Omental fat pad (tissue), 4 donors: ENCODE data around the gene RHOB. TPM values are rescaled to one million over a fixed set of nuclear protein-coding genes. Genes with fewer than 3 reads are reported as not detected.

Source experiments
- ATAC-seq: fragments of 150-250 bp; one replicate; pipeline ENCODE4 v1.9.1; 2016; ENCODE audit warnings: mild to moderate bottlenecking, moderate library complexity; ENCODE audit not compliant: low FRiP score
- DNase-seq: peaks from one replicate; pipeline ENCODE4 v3.0.0-alpha.2; 2019; ENCODE audit warnings: low spot score
- total RNA-seq, 4 donors: library from RNA; depleted of rRNA; stranded (reverse); fragments of >200 nt; gene quantifications; one replicate each; pipeline ENCODE4 v1.1.0, GENCODE V29; 2016
- TF ChIP-seq, protein P1 (sequence below), 3 donors: fragments of 450-650 bp; IDR thresholded peaks; one replicate each; pipeline ENCODE4 v1.5.1; 2016 to 2017; ENCODE audit warnings: antibody characterized with exemption in 3 of 3, mild to moderate bottlenecking in 3 of 3, moderate library complexity in 2 of 3

RHOB gene
- total RNA-seq, 4 donors from 2014 or later = 917 to 1,730 (median 1,246) TPM

DNA sequence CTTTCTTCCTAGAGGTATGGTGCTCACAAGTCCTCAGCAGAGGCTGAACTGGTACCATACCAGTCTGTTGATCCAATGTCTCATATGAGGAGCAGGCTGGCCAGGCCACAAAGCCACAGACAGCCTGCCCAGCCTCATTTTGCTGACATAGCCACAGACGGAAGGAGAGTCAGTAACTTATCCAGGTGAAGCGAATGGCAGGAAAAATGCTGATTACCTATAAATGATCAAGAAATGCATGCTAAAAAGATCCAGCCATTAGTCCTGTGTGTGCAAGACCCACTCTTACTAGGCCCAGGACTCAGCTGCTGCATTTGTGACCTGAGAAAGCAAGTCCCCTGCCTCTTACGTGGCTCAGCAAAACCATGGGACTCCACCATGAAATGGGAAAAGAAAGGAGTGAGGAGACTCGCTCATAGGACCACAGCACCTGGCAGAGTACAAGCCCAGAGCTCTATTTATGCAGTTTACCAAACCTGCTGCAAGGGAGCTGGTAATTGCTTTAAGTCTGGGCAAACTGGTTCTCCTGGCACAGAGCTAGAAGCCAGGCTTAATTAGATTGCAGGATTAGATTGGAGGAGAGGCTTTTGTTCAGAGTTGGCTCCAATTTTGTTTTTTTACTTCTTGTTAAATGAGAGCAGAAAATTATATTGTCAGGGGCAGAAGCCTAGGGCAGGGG is 19.0 kb downstream of the RHOB start:
- DNase-seq (peak; percentile 13), ATAC-seq (no peak)
- TF ChIP-seq, protein P1, sequence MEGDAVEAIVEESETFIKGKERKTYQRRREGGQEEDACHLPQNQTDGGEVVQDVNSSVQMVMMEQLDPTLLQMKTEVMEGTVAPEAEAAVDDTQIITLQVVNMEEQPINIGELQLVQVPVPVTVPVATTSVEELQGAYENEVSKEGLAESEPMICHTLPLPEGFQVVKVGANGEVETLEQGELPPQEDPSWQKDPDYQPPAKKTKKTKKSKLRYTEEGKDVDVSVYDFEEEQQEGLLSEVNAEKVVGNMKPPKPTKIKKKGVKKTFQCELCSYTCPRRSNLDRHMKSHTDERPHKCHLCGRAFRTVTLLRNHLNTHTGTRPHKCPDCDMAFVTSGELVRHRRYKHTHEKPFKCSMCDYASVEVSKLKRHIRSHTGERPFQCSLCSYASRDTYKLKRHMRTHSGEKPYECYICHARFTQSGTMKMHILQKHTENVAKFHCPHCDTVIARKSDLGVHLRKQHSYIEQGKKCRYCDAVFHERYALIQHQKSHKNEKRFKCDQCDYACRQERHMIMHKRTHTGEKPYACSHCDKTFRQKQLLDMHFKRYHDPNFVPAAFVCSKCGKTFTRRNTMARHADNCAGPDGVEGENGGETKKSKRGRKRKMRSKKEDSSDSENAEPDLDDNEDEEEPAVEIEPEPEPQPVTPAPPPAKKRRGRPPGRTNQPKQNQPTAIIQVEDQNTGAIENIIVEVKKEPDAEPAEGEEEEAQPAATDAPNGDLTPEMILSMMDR (IDR thresholded peaks at IDR 0.05) = no peak

DNA sequence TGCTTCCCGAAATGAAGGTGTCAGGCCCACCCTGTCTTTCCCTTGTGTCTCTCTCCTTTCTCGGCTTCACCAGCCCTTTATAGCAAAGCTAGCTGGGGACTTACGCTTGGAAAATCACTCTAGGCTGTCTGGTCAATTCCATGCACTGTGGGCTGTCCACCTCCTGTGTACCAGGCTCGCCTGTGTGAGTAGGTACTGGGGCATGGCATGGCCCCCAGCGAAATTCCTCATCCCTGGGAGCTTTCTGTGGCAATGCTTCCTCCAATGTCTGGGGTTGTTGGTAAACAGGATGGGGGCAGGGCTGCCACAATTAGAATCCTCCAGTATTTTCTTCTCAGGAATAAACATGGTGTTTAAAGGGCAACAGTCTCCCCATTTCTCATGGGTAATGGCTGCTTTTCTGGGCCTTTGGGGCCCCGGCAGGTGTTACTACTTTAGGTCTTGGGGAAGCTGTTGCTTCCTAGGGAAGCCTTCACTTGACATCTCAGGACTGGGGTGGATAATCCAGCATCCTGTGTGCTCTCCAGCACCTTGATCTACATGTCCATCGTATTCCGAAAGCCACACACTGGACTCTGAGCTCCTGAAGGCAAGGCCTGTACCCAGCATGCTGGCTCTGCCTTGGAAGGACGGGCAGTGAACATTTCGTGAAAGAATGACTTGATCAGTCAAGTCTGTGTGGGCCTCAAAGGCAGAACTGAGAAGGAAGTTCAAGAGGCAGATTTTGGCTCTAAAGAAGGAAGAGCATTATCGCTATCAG is 21.1 kb downstream of the RHOB start:
- ATAC-seq (no peak), DNase-seq (peak; percentile 3)
- TF ChIP-seq, protein P1 (IDR thresholded peaks at IDR 0.05) = no peak

DNA sequence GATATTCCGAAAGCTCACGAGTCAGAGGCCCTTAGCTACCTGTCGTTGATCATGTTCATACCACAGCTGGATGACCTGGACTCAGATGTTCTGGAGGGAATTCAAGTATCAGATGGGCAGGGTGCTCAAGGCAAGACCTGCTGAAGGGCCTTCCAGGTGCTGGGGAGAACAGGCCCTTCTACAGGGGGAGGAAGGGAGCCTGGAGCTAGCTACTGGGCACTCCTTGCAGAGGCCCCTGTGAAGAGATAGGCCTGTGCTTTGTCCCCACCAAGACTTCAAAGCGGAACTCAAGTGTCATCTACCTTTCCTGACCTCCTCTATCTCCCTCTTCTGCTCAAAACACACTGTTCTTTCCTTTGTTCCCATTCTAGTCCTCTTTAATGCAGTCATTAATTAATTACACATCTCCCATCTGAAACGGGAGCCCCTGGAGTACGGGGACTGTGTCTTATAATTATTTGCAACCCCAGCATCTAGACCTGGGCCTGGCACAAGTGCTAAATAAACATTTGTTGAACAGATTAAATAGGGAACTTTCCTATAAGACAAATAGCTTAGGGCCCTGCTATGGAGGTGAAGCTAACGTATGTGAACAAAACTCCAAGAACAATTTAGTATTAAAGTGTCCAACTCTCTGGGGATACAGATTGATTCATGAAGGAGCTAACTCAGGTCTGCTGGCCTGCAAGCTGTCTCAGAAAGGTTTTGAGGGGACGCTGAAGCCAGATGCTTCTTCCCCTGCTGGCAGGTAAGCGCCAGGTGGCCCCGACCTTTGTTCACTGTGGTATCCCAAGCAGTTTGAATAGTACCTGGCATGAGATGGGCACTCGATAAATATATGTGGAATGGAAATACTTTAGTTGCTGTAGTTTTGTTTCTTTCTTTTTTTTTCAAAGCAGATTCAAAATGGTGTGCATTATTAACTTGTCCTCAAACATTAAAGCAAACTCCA is 22.0 kb downstream of the RHOB start:
- TF ChIP-seq, protein P1 (IDR thresholded peaks at IDR 0.05) = no peak
- DNase-seq (peak; percentile 20), ATAC-seq (no peak)

DNA sequence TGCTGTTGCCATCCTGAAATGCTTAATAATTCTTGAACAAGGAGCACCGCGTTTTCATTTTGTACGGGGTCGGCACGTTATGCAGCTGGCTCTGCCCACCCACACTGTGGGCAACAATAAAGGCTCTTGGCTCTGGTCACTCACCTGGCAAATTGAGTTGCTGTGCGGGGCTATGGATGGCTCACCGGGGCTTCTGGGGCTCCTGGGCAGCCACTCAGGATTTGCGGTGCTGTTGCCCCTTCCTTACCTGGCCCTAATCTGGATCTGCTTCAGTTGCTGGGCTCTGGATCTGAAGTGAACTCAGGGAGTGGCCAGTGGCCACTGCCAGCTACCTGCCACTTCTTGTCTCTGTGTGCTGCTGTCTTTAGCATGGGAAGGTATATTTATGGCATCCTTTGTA is 22.7 kb downstream of the RHOB start:
- no peak for ATAC-seq
- no peak for DNase-seq
- TF ChIP-seq, protein P1 (IDR thresholded peaks at IDR 0.05) = no peak

DNA sequence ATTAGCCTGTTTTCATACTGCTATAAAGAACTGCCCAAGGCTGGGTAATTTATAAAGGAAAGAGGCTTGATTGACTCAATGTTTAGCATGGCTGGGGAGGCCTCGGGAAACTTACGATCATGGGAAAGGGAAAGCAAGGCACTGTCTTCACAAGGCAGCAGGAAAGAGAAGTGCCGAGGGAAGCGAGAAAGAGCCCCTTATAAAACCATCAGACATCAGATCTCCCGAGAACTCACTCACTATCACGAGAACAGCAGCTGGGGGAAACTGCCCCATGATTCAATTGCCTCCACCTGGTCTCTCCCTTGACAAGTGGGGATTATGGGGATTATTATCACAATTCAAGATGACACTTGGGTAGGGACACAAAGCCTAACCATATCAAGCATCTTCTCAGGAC is 23.3 kb downstream of the RHOB start:
- DNase-seq = no peak

DNA sequence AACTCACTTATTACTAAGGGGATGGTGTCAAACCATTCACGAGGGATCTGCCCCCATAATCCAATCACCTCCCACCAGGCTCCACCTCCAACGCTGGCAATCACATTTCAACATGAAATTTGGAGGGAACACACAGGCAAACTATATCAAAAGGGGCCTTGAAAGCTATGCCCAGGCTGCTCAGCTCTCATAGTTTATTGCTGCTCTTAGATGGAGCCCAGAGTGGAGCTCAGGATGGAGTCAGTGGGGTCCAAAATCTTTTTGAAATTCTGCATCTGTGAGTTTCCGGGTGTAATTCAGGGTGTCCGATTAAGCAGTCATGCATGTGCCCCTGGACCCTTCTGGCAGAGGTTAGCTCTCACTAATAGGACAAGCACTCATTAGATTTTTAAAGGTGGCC is 24.3 kb downstream of the RHOB start:
- ATAC-seq (no peak), DNase-seq (peak; percentile 7)
- TF ChIP-seq, protein P1 (IDR thresholded peaks at IDR 0.05) = no peak

More for the DNA sequence above, 23.3 kb downstream of the RHOB start:
- ATAC-seq = no peak
- TF ChIP-seq, protein P1 (IDR thresholded peaks at IDR 0.05) = no peak
